BE2C (cell line): ENCODE measurements around the gene SRSF1.

Experiments
- DNase-seq: peaks from one replicate; pipeline ENCODE4 v3.0.0-alpha.2; 2020
- H3K27me3 ChIP-seq: fragments of 250-450 bp; sonication (Bioruptor Pico); 2 replicates; pipeline ENCODE4 v1.5.1; 2020; ENCODE audit warnings: mild to moderate bottlenecking
- H3K36me3 ChIP-seq: fragments of 250-450 bp; sonication (Bioruptor Pico); 2 replicates; pipeline ENCODE4 v1.5.1; 2020; ENCODE audit warnings: mild to moderate bottlenecking
- H3K4me1 ChIP-seq: fragments of 250-450 bp; sonication (Bioruptor Pico); 2 replicates; pipeline ENCODE4 v1.5.1; 2020
- H3K4me3 ChIP-seq: 2 replicates; pipeline ENCODE4 v1.5.1; 2011; ENCODE audit warnings: low read depth, low read length
- H3K9me3 ChIP-seq: fragments of 250-450 bp; sonication (Bioruptor Pico); 2 replicates; pipeline ENCODE4 v1.5.1; 2020
- CTCF ChIP-seq: IDR thresholded peaks from 2 replicates; pipeline ENCODE4 v1.5.1; 2012; ENCODE audit warnings: mild to moderate bottlenecking, low read depth, low read length

Gene SRSF1

GRCh38 chr17:58001461-58002124, 5.5 kb downstream of the SRSF1 start:
- no peak for TF ChIP-seq CTCF
- peaks cover 87% of the 10 kb centered on the region for H3K36me3 ChIP-seq
- DNase-seq, result no peak
- no peaks in the 10 kb centered on the region for H3K9me3 ChIP-seq
- no peak overlapping the region for H3K4me3 ChIP-seq
- H3K27me3 ChIP-seq, result no peaks in the 10 kb centered on the region
- peaks cover 2% of the 10 kb centered on the region; the same call in 1 of the 2 replicates for H3K4me1 ChIP-seq

- peaks cover 70% of the 10 kb centered on the region for H3K36me3 ChIP-seq
- TF ChIP-seq CTCF, result peak; percentile 84
- no peaks in the 10 kb centered on the region for H3K27me3 ChIP-seq
- DNase-seq, result no peak
- H3K4me1 ChIP-seq, result peaks cover 2% of the 10 kb centered on the region; the same call in 1 of the 2 replicates
- no peak overlapping the region for H3K4me3 ChIP-seq
- H3K9me3 ChIP-seq, result no peaks in the 10 kb centered on the region
These were observed 7.5 kb downstream of the SRSF1 start for GRCh38 chr17:57999496-58000017.

- no peak overlapping the region for H3K4me3 ChIP-seq
- H3K36me3 ChIP-seq, result peaks cover 65% of the 10 kb centered on the region
- no peaks in the 10 kb centered on the region for H3K9me3 ChIP-seq
- H3K27me3 ChIP-seq, result no peaks in the 10 kb centered on the region
- no peak for DNase-seq
- no peak for TF ChIP-seq CTCF
- no peaks in the 10 kb centered on the region for H3K4me1 ChIP-seq
These were observed 8.0 kb downstream of the SRSF1 start for GRCh38 chr17:57999010-57999495.

- no peaks in the 10 kb centered on the region for H3K27me3 ChIP-seq
- H3K4me1 ChIP-seq, result peaks cover 5% of the 10 kb centered on the region
- DNase-seq, result no peak
- no peaks in the 10 kb centered on the region for H3K9me3 ChIP-seq
- no peak for TF ChIP-seq CTCF
- H3K36me3 ChIP-seq, result peaks cover 47% of the 10 kb centered on the region
- H3K4me3 ChIP-seq, result no peak overlapping the region
These were observed 9.8 kb downstream of the SRSF1 start for GRCh38 chr17:57997085-57997809.

GRCh38 chr17:57995076-57995956, 11.7 kb downstream of the SRSF1 start:
- peaks cover 28% of the 10 kb centered on the region for H3K36me3 ChIP-seq
- DNase-seq, result peak; percentile 76

More at GRCh38 chr17:57995076-57995956, 11.7 kb downstream of the SRSF1 start:
- H3K4me3 ChIP-seq, result no peak overlapping the region
- peak; percentile 85 for TF ChIP-seq CTCF
- no peaks in the 10 kb centered on the region for H3K27me3 ChIP-seq
- H3K9me3 ChIP-seq, result no peaks in the 10 kb centered on the region
- peaks cover 5% of the 10 kb centered on the region for H3K4me1 ChIP-seq
